Hepatocyte (in vitro differentiated cells): ENCODE data around the gene CELA1. TPM values are rescaled to one million over a fixed set of nuclear protein-coding genes. Genes with fewer than 3 reads are reported as not detected.

ENCODE experiments used
- DNase-seq: peaks from one replicate; pipeline ENCODE4 v3.0.0-alpha.2; 2016; ENCODE audit warnings: low spot score
- H2AFZ ChIP-seq: fragments of 200-600 bp; sonication (generic); 2 replicates; pipeline ENCODE4 v1.6.0; 2016; ENCODE audit warnings: antibody characterized with exemption, mild to moderate bottlenecking
- H3K27ac ChIP-seq: fragments of 200-600 bp; sonication (generic); 2 replicates; pipeline ENCODE4 v1.5.1; 2016; ENCODE audit warnings: mild to moderate bottlenecking
- H3K27me3 ChIP-seq: fragments of 200-600 bp; sonication (generic); 2 replicates; pipeline ENCODE4 v1.6.1; 2016
- H3K36me3 ChIP-seq: fragments of 200-600 bp; sonication (generic); replicated peaks from 2 replicates; pipeline ENCODE4 v1.5.1; 2016; ENCODE audit warnings: low read depth; ENCODE audit not compliant: insufficient read depth
- H3K4me1 ChIP-seq: fragments of 200-600 bp; sonication (generic); 2 replicates; pipeline ENCODE4 v1.5.1; 2016; ENCODE audit warnings: mild to moderate bottlenecking, moderate library complexity; ENCODE audit not compliant: insufficient read depth
- H3K4me2 ChIP-seq: fragments of 200-600 bp; sonication (generic); 2 replicates; pipeline ENCODE4 v1.6.0; 2016
- H3K4me3 ChIP-seq: fragments of 200-600 bp; sonication (generic); 2 replicates; pipeline ENCODE4 v1.5.1; 2016; ENCODE audit warnings: mild to moderate bottlenecking
- H3K79me2 ChIP-seq: fragments of 200-600 bp; sonication (generic); 2 replicates; pipeline ENCODE4 v1.6.0; 2017; ENCODE audit warnings: mild to moderate bottlenecking
- H3K9me2 ChIP-seq: fragments of 200-600 bp; sonication (generic); replicated peaks from 2 replicates; pipeline ENCODE4 v1.6.0; 2017; ENCODE audit warnings: mild to moderate bottlenecking; ENCODE audit not compliant: insufficient read depth
- H3K9me3 ChIP-seq: fragments of 200-600 bp; sonication (generic); 2 replicates; pipeline ENCODE4 v1.5.1; 2016; ENCODE audit warnings: low read depth, mild to moderate bottlenecking
- H4K20me1 ChIP-seq: fragments of 200-600 bp; sonication (generic); 2 replicates; pipeline ENCODE4 v1.6.0; 2016; ENCODE audit warnings: mild to moderate bottlenecking; ENCODE audit not compliant: insufficient read depth, poor library complexity, severe bottlenecking
- CTCF ChIP-seq: fragments of 200-600 bp; sonication (generic); IDR thresholded peaks from 2 replicates; pipeline ENCODE4 v1.5.1; 2016; ENCODE audit warnings: antibody characterized with exemption, mild to moderate bottlenecking; ENCODE audit not compliant: poor library complexity
- EZH2 ChIP-seq: fragments of 200-600 bp; sonication (generic); IDR thresholded peaks from 2 replicates; pipeline ENCODE4 v1.6.1; 2016; ENCODE audit warnings: antibody characterized with exemption, mild to moderate bottlenecking, borderline replicate concordance
- EZH2phosphoT487 ChIP-seq: fragments of 200-600 bp; sonication (generic); IDR thresholded peaks from one replicate; pipeline ENCODE4 v1.6.1; 2018; ENCODE audit warnings: antibody characterized with exemption, mild to moderate bottlenecking, low read depth, moderate library complexity; ENCODE audit not compliant: unreplicated experiment, severe bottlenecking
- WGBS: methylation state at CpG from one replicate; pipeline ENCODE4 v1.1.6; 2016; ENCODE audit warnings: low lambda C conversion rate; ENCODE audit errors: missing lambda C conversion rate; 5-methylcytosine and 5-hydroxymethylcytosine counted together
- polyA plus RNA-seq: library from polyadenylated mRNA; unstranded; fragments of >200 nt; fragmentation: Nextera tagmentation; extraction: Ambion mirVana; gene quantifications from 2 replicates; pipeline ENCODE4 v1.2.1, GENCODE V29; 2016
- total RNA-seq: library from RNA; depleted of rRNA; stranded (reverse); fragments of >200 nt; gene quantifications from 2 replicates; pipeline ENCODE4 v1.2.3, GENCODE V29; 2014

CELA1 gene
- total and polyA plus RNA-seq, 2 experiments from 2014 or later = not detected

GRCh38 chr12:51323966-51324895, 22.2 kb downstream of the CELA1 start, which contains the start of gene BIN2:
Gene BIN2, minus strand, starts transcription at chr12:51324174. Its CDS starts 72 bp downstream, at chr12:51324102.
- H2AFZ ChIP-seq = no peak within 1 kb of the TSS
- no peak within 1 kb of the TSS for H3K4me3 ChIP-seq

DNA sequence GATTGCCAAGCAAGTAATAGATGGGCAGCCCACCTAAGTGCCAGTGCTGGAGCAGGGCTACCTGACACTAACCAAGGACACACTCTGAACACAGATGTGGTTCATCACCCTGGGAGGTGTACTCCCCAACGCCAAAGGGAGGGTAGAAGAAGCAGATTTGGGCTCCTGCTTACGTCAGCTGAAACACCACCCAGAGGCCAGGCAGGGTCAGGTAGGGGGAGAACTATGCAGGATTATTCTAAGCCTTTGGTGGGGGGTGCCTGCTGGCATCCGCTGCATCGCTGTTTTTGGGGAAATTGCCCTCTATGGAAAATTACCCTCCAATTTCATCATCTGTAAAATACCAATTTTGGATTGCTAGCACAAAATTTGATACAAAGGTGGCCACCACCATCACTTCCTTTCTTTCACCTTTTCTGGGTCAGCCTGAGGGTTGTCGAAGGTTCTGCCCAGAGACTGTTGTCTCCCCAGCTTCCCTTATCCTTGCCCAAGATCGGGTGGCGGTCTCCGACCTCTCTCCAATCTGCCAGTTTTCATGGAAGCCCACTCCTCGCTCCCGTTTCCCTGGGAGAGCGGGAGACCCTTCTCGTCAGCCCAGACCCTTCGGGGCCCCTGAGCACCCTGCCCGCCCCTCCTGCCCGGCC, 23.0 kb downstream of the CELA1 start:
- H3K4me1 ChIP-seq = peaks cover 6% of the 10 kb centered on the region
- DNase-seq = no peak
- WGBS = 97% methylated on average over 12 of the region's 15 CpGs
- no peaks in the 10 kb centered on the region for H3K9me3 ChIP-seq
- H3K4me3 ChIP-seq = no peak overlapping the region
- no peaks in the 10 kb centered on the region for H3K36me3 ChIP-seq
- TF ChIP-seq EZH2 (no peak), CTCF (no peak), EZH2phosphoT487 (no peak)
- no peaks in the 10 kb centered on the region for H3K9me2 ChIP-seq
- no peaks in the 10 kb centered on the region for H3K79me2 ChIP-seq
- H4K20me1 ChIP-seq = no peaks in the 10 kb centered on the region
- H3K27ac ChIP-seq = no peak overlapping the region
- no peak overlapping the region for H2AFZ ChIP-seq
- no peaks in the 10 kb centered on the region for H3K27me3 ChIP-seq
- no peak overlapping the region for H3K4me2 ChIP-seq

More at GRCh38 chr12:51323966-51324895, 22.2 kb downstream of the CELA1 start, which contains the start of gene BIN2:
- TF ChIP-seq EZH2 (no peak), CTCF (no peak), EZH2phosphoT487 (no peak)
- Histone ChIP-seq H3K9me3 (no peaks in the 10 kb centered on the region), H3K4me2 (no peak within 1 kb of the TSS), H3K79me2 (no peaks in the 10 kb centered on the region), H3K27ac (no peak within 1 kb of the TSS), H4K20me1 (no peaks in the 10 kb centered on the region), H3K9me2 (no peaks in the 10 kb centered on the region), H3K36me3 (no peaks in the 10 kb centered on the region), H3K4me1 (no peaks in the 10 kb centered on the region), H3K27me3 (no peaks in the 10 kb centered on the region)
- 98% methylated on average over 50 of the region's 60 CpGs for WGBS
- no peak for DNase-seq

- no peaks in the 10 kb centered on the region for H3K36me3 ChIP-seq
- no peak overlapping the region for H3K4me3 ChIP-seq
- H3K9me3 ChIP-seq = no peaks in the 10 kb centered on the region
- peaks cover 6% of the 10 kb centered on the region for H3K4me1 ChIP-seq
- H2AFZ ChIP-seq = no peak overlapping the region
- H3K4me2 ChIP-seq = no peak overlapping the region
- H3K27me3 ChIP-seq = no peaks in the 10 kb centered on the region
- WGBS = 86% methylated on average over 5 of the region's 5 CpGs
- TF ChIP-seq CTCF (no peak), EZH2phosphoT487 (no peak), EZH2 (no peak)
- H4K20me1 ChIP-seq = no peaks in the 10 kb centered on the region
- no peaks in the 10 kb centered on the region for H3K9me2 ChIP-seq
- H3K27ac ChIP-seq = no peak overlapping the region
- H3K79me2 ChIP-seq = no peaks in the 10 kb centered on the region
- no peak for DNase-seq
These were observed 24.0 kb downstream of the CELA1 start for GRCh38 chr12:51322452-51322851.
